Measurements from ENCODE around the gene AEBP2. TPM values are rescaled to one million over a fixed set of nuclear protein-coding genes. Genes with fewer than 3 reads are reported as not detected.
A peak's percentile ranks its signal among the peaks of the same experiment; 100 is the strongest.

AEBP2 gene
- total and polyA plus RNA-seq, 2 of the 13 experiments (the other 11 are each of a cell fraction or from before 2014, with no cell fraction given) = 9.2 to 17.9 TPM

DNA sequence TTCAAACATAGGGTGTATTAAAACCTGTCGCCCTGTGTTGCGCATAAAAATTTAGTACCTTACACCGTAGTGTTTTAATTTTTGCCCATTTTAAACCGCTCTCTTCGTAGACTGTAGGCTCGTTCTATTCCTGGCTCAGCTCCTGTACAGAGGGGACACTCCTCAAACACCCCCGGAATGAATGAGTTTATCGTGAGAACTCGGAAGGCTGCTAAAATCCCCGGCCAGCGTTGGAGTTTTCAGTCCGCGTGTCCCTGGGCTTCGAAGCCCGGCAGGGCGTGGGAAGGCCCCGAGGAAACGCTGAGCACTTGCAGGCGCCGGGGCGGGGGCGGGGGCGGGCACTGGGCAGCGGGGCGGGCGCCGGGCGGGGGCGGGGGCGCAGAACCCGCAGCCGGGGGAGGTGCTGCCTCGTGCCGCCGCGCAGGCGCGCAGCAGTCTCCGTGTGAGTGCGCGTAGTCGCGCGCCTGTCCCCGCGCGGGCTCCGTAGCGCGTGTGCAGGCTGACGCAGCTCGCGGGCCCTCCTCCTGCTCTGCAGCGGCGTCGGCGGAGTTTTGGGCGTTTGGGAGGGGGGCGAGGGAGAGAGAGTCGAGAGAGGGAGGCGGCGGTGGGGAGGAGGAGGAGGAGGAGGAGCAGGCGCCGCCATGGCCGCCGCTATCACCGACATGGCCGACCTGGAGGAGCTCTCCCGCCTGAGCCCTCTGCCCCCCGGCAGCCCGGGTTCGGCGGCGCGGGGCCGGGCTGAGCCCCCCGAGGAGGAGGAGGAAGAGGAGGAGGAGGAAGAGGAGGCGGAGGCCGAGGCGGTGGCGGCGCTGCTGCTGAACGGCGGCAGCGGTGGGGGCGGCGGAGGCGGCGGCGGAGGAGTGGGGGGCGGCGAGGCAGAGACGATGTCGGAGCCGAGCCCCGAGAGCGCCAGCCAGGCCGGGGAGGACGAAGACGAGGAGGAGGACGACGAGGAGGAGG, at the start of gene AEBP2 (continued):
- TF ChIP-seq, protein P1, sequence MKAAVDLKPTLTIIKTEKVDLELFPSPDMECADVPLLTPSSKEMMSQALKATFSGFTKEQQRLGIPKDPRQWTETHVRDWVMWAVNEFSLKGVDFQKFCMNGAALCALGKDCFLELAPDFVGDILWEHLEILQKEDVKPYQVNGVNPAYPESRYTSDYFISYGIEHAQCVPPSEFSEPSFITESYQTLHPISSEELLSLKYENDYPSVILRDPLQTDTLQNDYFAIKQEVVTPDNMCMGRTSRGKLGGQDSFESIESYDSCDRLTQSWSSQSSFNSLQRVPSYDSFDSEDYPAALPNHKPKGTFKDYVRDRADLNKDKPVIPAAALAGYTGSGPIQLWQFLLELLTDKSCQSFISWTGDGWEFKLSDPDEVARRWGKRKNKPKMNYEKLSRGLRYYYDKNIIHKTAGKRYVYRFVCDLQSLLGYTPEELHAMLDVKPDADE (CRISPR knock-in tag; IDR thresholded peaks at IDR 0.05) = peak; percentile 89
- TF ChIP-seq ZNF543 (CRISPR knock-in tag; IDR thresholded peaks at IDR 0.05) = no peak
- TF ChIP-seq, protein P2, sequence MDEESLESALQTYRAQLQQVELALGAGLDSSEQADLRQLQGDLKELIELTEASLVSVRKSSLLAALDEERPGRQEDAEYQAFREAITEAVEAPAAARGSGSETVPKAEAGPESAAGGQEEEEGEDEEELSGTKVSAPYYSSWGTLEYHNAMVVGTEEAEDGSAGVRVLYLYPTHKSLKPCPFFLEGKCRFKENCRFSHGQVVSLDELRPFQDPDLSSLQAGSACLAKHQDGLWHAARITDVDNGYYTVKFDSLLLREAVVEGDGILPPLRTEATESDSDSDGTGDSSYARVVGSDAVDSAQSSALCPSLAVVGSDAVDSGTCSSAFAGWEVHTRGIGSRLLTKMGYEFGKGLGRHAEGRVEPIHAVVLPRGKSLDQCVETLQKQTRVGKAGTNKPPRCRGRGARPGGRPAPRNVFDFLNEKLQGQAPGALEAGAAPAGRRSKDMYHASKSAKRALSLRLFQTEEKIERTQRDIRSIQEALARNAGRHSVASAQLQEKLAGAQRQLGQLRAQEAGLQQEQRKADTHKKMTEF (CRISPR knock-in tag; IDR thresholded peaks at IDR 0.05) = peak; percentile 75
- TF ChIP-seq AHR (CRISPR knock-in tag; IDR thresholded peaks at IDR 0.05) = peak; percentile 68; the same call in 1 of the 2 replicates
- peak; percentile 19; the same call in 1 of the 2 replicates for TF ChIP-seq MAF1 (CRISPR knock-in tag; IDR thresholded peaks at IDR 0.05; ENCODE audit: borderline replicate concordance)
- no peak for TF ChIP-seq KAT2B (IDR thresholded peaks at IDR 0.05; ENCODE audit: borderline replicate concordance, low read depth, low read length)
- TF ChIP-seq ZNF383 (CRISPR knock-in tag; IDR thresholded peaks at IDR 0.05; ENCODE audit: borderline replicate concordance) = no peak
- no peak for TF ChIP-seq JUN (CRISPR knock-in tag; IDR thresholded peaks at IDR 0.05)
- TF ChIP-seq CAMTA2 (CRISPR knock-in tag; IDR thresholded peaks at IDR 0.05; ENCODE audit: borderline replicate concordance) = no peak
- TF ChIP-seq RARA (CRISPR knock-in tag; IDR thresholded peaks at IDR 0.05) = no peak
- peak; percentile 82; the same call in 1 of the 2 replicates for TF ChIP-seq ZSCAN30 (CRISPR knock-in tag; IDR thresholded peaks at IDR 0.05)
- TF ChIP-seq, protein P3, sequence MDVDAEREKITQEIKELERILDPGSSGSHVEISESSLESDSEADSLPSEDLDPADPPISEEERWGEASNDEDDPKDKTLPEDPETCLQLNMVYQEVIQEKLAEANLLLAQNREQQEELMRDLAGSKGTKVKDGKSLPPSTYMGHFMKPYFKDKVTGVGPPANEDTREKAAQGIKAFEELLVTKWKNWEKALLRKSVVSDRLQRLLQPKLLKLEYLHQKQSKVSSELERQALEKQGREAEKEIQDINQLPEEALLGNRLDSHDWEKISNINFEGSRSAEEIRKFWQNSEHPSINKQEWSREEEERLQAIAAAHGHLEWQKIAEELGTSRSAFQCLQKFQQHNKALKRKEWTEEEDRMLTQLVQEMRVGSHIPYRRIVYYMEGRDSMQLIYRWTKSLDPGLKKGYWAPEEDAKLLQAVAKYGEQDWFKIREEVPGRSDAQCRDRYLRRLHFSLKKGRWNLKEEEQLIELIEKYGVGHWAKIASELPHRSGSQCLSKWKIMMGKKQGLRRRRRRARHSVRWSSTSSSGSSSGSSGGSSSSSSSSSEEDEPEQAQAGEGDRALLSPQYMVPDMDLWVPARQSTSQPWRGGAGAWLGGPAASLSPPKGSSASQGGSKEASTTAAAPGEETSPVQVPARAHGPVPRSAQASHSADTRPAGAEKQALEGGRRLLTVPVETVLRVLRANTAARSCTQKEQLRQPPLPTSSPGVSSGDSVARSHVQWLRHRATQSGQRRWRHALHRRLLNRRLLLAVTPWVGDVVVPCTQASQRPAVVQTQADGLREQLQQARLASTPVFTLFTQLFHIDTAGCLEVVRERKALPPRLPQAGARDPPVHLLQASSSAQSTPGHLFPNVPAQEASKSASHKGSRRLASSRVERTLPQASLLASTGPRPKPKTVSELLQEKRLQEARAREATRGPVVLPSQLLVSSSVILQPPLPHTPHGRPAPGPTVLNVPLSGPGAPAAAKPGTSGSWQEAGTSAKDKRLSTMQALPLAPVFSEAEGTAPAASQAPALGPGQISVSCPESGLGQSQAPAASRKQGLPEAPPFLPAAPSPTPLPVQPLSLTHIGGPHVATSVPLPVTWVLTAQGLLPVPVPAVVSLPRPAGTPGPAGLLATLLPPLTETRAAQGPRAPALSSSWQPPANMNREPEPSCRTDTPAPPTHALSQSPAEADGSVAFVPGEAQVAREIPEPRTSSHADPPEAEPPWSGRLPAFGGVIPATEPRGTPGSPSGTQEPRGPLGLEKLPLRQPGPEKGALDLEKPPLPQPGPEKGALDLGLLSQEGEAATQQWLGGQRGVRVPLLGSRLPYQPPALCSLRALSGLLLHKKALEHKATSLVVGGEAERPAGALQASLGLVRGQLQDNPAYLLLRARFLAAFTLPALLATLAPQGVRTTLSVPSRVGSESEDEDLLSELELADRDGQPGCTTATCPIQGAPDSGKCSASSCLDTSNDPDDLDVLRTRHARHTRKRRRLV (CRISPR knock-in tag; IDR thresholded peaks at IDR 0.05) = peak; percentile 25; the same call in 1 of the 2 replicates
- peak; percentile 85 for TF ChIP-seq ZMYM4 (CRISPR knock-in tag; IDR thresholded peaks at IDR 0.05)
- TF ChIP-seq ZNF30 (CRISPR knock-in tag; IDR thresholded peaks at IDR 0.05) = no peak
- TF ChIP-seq SMAD3 (CRISPR knock-in tag; IDR thresholded peaks at IDR 0.05) = 0 out of 2 replicates have a peak, but pooled peaks have one; percentile 23
- TF ChIP-seq, protein P4, sequence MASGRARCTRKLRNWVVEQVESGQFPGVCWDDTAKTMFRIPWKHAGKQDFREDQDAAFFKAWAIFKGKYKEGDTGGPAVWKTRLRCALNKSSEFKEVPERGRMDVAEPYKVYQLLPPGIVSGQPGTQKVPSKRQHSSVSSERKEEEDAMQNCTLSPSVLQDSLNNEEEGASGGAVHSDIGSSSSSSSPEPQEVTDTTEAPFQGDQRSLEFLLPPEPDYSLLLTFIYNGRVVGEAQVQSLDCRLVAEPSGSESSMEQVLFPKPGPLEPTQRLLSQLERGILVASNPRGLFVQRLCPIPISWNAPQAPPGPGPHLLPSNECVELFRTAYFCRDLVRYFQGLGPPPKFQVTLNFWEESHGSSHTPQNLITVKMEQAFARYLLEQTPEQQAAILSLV (CRISPR knock-in tag; IDR thresholded peaks at IDR 0.05; ENCODE audit: borderline replicate concordance) = 0 out of 2 replicates have a peak, but pooled peaks have one; percentile 47
- TF ChIP-seq ZSCAN25 (CRISPR knock-in tag; IDR thresholded peaks at IDR 0.05) = no peak
- TF ChIP-seq GATA4 (IDR thresholded peaks at IDR 0.05; ENCODE audit: borderline replicate concordance, low read depth) = no peak
